GM12878 (cell line): ENCODE results near the gene SOX3. TPM values are rescaled to one million over a fixed set of nuclear protein-coding genes. Genes with fewer than 3 reads are reported as not detected.
A peak's percentile ranks its signal among the peaks of the same experiment; 100 is the strongest.

Experiments used
- ATAC-seq: fragments of 200-7000 bp; cut with Tn5 transposase; 3 replicates; pipeline ENCODE4 v1.9.1; 2020; ENCODE audit warnings: mild to moderate bottlenecking, moderate library complexity
- BruUV-seq: library from RNA; stranded (reverse); fragments of 400-500 nt; replicated peaks from 2 replicates; lab custom pipeline; 2021; lab: Mats Ljungman, UMichigan
- CTCF ChIA-PET: fragments of 300-600 bp; sonication (Branson Sonifier 250); formaldehyde crosslinking; extraction: SDS; loops from one replicate; lab custom pipeline; 2021; ENCODE audit warnings: inconsistent platforms; lab: Yijun Ruan, JAX
- POLR2A ChIA-PET: fragments of 350-600 bp; formaldehyde crosslinking; extraction: SDS; loops from one replicate; lab custom pipeline; 2021; ENCODE audit warnings: inconsistent platforms; lab: Charles Lee
- RAD21 ChIA-PET: fragments of 300-600 bp; sonication (Branson Sonifier 250); formaldehyde crosslinking; loops from one replicate; lab custom pipeline; 2023; ENCODE audit warnings: antibody characterized with exemption; ENCODE audit not compliant: unreplicated experiment; lab: Charles Lee
- SMC1A ChIA-PET: fragments of 300-600 bp; sonication (Branson Sonifier 250); formaldehyde crosslinking; loops from one replicate; lab custom pipeline; 2023; ENCODE audit not compliant: unreplicated experiment, uncharacterized antibody; lab: Charles Lee
- DNase-seq: peaks from one replicate; pipeline ENCODE4 v3.0.0-alpha.2; 2011; ENCODE audit warnings: low read depth, low spot score
- FAIRE-seq: peaks from 3 replicates; lab custom pipeline; 2011; peaks lifted over from hg19 to GRCh38; lab: Jason Lieb, UNC
- H2AFZ ChIP-seq: 2 replicates; pipeline ENCODE4 v1.6.0; 2011; ENCODE audit warnings: low read depth, low read length, control low read depth; ENCODE audit not compliant: control insufficient read depth
- H3K27ac ChIP-seq: 2 replicates; pipeline ENCODE4 v1.5.1; 2011; ENCODE audit warnings: control low read depth; ENCODE audit not compliant: control insufficient read depth, insufficient read depth
- H3K27me3 ChIP-seq, 2 experiments: replicated peaks in 1 of 2; 2 replicates each; pipeline versions ENCODE4 v1.6.0 to v1.6.1; 2011; ENCODE audit warnings: low read length in 1 of 2; ENCODE audit not compliant: control insufficient read depth in 2 of 2, insufficient read depth in 2 of 2
- H3K36me3 ChIP-seq, 2 experiments: 2 replicates each; pipeline ENCODE4 v1.5.1; 2011; ENCODE audit warnings: low read length in 1 of 2; ENCODE audit not compliant: control insufficient read depth in 2 of 2, insufficient read depth in 2 of 2
- H3K4me1 ChIP-seq: 2 replicates; pipeline ENCODE4 v1.6.1; 2011; ENCODE audit warnings: mild to moderate bottlenecking, low read length, moderate library complexity, mixed read lengths; ENCODE audit not compliant: control insufficient read depth, insufficient read depth
- H3K4me2 ChIP-seq: 2 replicates; pipeline ENCODE4 v1.6.0; 2011; ENCODE audit warnings: control low read depth; ENCODE audit not compliant: control insufficient read depth, insufficient read depth
- H3K4me3 ChIP-seq: fragments of 200-600 bp; sonication (generic); 2 replicates; pipeline ENCODE4 v1.5.1; 2016
- H3K79me2 ChIP-seq: 2 replicates; pipeline ENCODE4 v1.6.0; 2011; ENCODE audit warnings: low read length; ENCODE audit not compliant: control insufficient read depth, insufficient read depth
- H3K9ac ChIP-seq: 2 replicates; pipeline ENCODE4 v1.8.0; 2011; ENCODE audit warnings: low read length, control low read depth, mixed read lengths; ENCODE audit not compliant: control insufficient read depth, insufficient read depth
- H3K9me3 ChIP-seq: replicated peaks from 3 replicates; pipeline ENCODE4 v1.5.1; 2011; ENCODE audit warnings: mild to moderate bottlenecking, low read length; ENCODE audit not compliant: control insufficient read depth, insufficient read depth
- H4K20me1 ChIP-seq: 2 replicates; pipeline ENCODE4 v1.6.0; 2011; ENCODE audit not compliant: control insufficient read depth, insufficient read depth
- EGR1 ChIP-seq, 2 experiments: IDR thresholded peaks; 1 replicate in 1 of 2; 2 replicates in 1 of 2; pipeline ENCODE4 v1.6.1; 2011 to 2012; ENCODE audit warnings: low read depth in 2 of 2, low read length in 2 of 2, borderline replicate concordance in 1 of 2, mild to moderate bottlenecking in 1 of 2, moderate library complexity in 1 of 2
- JUND ChIP-seq: IDR thresholded peaks from 2 replicates; pipeline ENCODE4 v1.6.1; 2012; ENCODE audit warnings: low read depth, mild to moderate bottlenecking, low read length, improper control_type of control experiment, moderate library complexity
- NFXL1 ChIP-seq: fragments of 450-650 bp; IDR thresholded peaks from 2 replicates; pipeline ENCODE4 v1.6.1; 2017; ENCODE audit warnings: antibody characterized with exemption, mild to moderate bottlenecking, borderline replicate concordance
- RELA ChIP-seq: fragments of 450-650 bp; IDR thresholded peaks from 2 replicates; pipeline ENCODE4 v1.8.0; 2014; ENCODE audit warnings: borderline replicate concordance; ENCODE audit not compliant: partially characterized antibody
- SPI1 ChIP-seq: IDR thresholded peaks from 2 replicates; pipeline ENCODE4 v1.6.1; 2011; ENCODE audit warnings: low read depth, mild to moderate bottlenecking, low read length, moderate library complexity, borderline replicate concordance; ENCODE audit not compliant: insufficient read depth
- YY1 ChIP-seq: IDR thresholded peaks from 2 replicates; pipeline ENCODE4 v1.6.1; 2011; ENCODE audit warnings: low read depth, mild to moderate bottlenecking, low read length
- ZBED1 ChIP-seq: IDR thresholded peaks from 2 replicates; pipeline ENCODE4 v1.6.1; 2016; ENCODE audit warnings: borderline replicate concordance
- WGBS: methylation state at CpG from one replicate; pipeline ENCODE4 v1.1.6; 2016; ENCODE audit warnings: low lambda C conversion rate; ENCODE audit not compliant: insufficient replicate concordance, insufficient coverage; ENCODE audit errors: missing lambda C conversion rate; 5-methylcytosine and 5-hydroxymethylcytosine counted together
- in situ Hi-C: fragments of 300-500 bp; cut with MboI; formaldehyde crosslinking; loops from 9 replicates; pipeline ENCODE4 v1.14.3; 2018; ENCODE audit warnings: mixed read lengths
- intact Hi-C: fragments of 100-400 bp; cut with micrococcal nuclease; formaldehyde crosslinking; loops from one replicate; pipeline ENCODE4 v1.14.2; 2022; ENCODE audit not compliant: unreplicated experiment
- polyA plus RNA-seq, 11 experiments: library from polyadenylated mRNA; depleted of rRNA in 4 of 11; unstranded in 6 of 11; stranded (reverse) in 5 of 11; fragments of >200 nt; fragmentation: Nextera tagmentation in 4 of 11; fragmentation: Illumina TruSeq in 1 of 11; extraction: Ambion mirVana in 4 of 11; extraction: Trizol in 1 of 11; gene quantifications; 1 replicate in 1 of 11; 2 replicates in 10 of 11; pipeline versions ENCODE4 v1.2.1 to v1.2.3, GENCODE V29; 2011 to 2016; ENCODE audit warnings: inconsistent platforms in 2 of 11, missing spikeins in 2 of 11, low read depth in 1 of 11
- total RNA-seq, 4 experiments: library from RNA; depleted of rRNA in 3 of 4; stranded (reverse); fragments of >200 nt in 3 of 4; fragmentation: Illumina TruSeq in 1 of 4; extraction: Trizol in 1 of 4; gene quantifications; 2 replicates each; pipeline versions ENCODE4 v1.2.1 to v1.2.3, GENCODE V29; 2013 to 2021
- TF ChIP-seq, protein P1 (sequence below): IDR thresholded peaks from 2 replicates; pipeline ENCODE4 v1.6.1; 2012; ENCODE audit warnings: low read length, inconsistent platforms
- TF ChIP-seq, protein P2 (sequence below): fragments of 150-350 bp; IDR thresholded peaks from 2 replicates; pipeline ENCODE4 v1.6.1; 2014; ENCODE audit warnings: mild to moderate bottlenecking, low read depth, low read length

Gene SOX3
- total and polyA plus RNA-seq, 10 of the 15 experiments (the other 5 are each of a cell fraction or from before 2014, with no cell fraction given), result not detected

DNA sequence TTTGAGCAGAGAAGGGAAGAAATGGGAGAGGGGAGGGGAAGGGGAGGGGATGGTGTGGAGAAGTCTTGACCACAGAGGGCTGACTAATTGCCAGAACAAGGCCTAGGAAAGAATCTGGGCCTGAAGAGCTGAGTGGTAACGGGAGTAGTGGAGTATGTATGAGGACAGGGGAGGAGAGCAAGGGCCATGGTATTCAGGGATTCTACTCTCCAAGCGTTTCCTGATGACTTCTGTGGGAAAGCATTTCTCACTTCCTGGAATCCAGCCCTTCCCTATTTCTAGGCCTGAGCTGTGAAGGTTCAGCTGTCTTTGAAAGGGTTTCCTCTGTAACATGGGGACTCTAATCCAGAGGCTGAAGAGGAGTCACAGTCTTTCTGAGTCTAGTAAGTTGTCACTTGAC, 19.7 kb upstream of the SOX3 start:
- H3K4me1 ChIP-seq, result no peaks in the 10 kb centered on the region
- DNase-seq, result no peak
- H3K9ac ChIP-seq, result no peak overlapping the region
- H3K36me3 ChIP-seq, result no peaks in the 10 kb centered on the region
- TF ChIP-seq JUND (no peak), EGR1 (IDR thresholded peaks at IDR 0.05; ENCODE audit: borderline replicate concordance in 1 of 2, low read depth in 2 of 2, low read length in 2 of 2) (no peak), NFXL1 (no peak), YY1 (no peak), ZBED1 (no peak)
- TF ChIP-seq, protein P1, sequence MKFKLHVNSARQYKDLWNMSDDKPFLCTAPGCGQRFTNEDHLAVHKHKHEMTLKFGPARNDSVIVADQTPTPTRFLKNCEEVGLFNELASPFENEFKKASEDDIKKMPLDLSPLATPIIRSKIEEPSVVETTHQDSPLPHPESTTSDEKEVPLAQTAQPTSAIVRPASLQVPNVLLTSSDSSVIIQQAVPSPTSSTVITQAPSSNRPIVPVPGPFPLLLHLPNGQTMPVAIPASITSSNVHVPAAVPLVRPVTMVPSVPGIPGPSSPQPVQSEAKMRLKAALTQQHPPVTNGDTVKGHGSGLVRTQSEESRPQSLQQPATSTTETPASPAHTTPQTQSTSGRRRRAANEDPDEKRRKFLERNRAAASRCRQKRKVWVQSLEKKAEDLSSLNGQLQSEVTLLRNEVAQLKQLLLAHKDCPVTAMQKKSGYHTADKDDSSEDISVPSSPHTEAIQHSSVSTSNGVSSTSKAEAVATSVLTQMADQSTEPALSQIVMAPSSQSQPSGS, result no peak
- no peak for ATAC-seq
- no peaks in the 10 kb centered on the region for H3K79me2 ChIP-seq
- 17% methylated on average over 2 of the region's 2 CpGs for WGBS
- no peak overlapping the region for H3K4me3 ChIP-seq
- in situ Hi-C loops, result no loop called here
- ChIA-PET SMC1A (no interaction called here), POLR2A (no interaction called here), RAD21 (no interaction called here), CTCF (no interaction called here)
- H2AFZ ChIP-seq, result no peak overlapping the region
- intact Hi-C loops, result no loop called here
- no peak overlapping the region for H3K27ac ChIP-seq
- no peaks in the 10 kb centered on the region for H4K20me1 ChIP-seq
- no peak for FAIRE-seq
- BruUV-seq, result no TSS peak
- no peaks in the 10 kb centered on the region for H3K9me3 ChIP-seq
- no peaks in the 10 kb centered on the region for H3K27me3 ChIP-seq
- H3K4me2 ChIP-seq, result no peak overlapping the region

DNA sequence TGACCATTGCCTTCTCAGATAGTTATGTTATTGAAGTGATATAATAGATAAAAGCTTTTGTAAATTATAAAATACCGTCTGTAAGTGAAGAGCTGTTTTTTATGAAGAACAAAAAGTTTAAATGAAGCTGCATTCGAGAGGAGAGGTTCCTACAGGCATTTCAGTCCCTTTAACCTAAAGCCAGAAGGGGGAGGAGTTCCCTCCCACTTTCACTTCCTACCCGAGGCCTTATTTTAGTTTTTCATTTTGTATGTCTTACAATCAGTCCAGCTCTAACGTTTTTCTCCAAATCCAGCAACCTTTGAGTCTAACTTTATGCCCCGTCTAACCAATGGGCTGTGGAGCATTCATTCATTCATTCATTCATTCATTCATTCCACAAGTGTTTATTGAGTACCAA, 16.5 kb upstream of the SOX3 start:
- H3K27me3 ChIP-seq, result no peaks in the 10 kb centered on the region
- H2AFZ ChIP-seq, result no peak overlapping the region
- H3K9me3 ChIP-seq, result no peaks in the 10 kb centered on the region
- no peaks in the 10 kb centered on the region for H3K79me2 ChIP-seq
- no peak for FAIRE-seq
- no peak overlapping the region for H3K4me3 ChIP-seq
- no peaks in the 10 kb centered on the region for H3K4me1 ChIP-seq
- no peaks in the 10 kb centered on the region for H4K20me1 ChIP-seq
- no peaks in the 10 kb centered on the region for H3K36me3 ChIP-seq
- RAD21 ChIA-PET, result no interaction called here
- no peak for ATAC-seq
- peak; percentile 43; the same call in 1 of the 2 replicates for TF ChIP-seq SPI1
- no peak for TF ChIP-seq RELA
- TF ChIP-seq, protein P2, sequence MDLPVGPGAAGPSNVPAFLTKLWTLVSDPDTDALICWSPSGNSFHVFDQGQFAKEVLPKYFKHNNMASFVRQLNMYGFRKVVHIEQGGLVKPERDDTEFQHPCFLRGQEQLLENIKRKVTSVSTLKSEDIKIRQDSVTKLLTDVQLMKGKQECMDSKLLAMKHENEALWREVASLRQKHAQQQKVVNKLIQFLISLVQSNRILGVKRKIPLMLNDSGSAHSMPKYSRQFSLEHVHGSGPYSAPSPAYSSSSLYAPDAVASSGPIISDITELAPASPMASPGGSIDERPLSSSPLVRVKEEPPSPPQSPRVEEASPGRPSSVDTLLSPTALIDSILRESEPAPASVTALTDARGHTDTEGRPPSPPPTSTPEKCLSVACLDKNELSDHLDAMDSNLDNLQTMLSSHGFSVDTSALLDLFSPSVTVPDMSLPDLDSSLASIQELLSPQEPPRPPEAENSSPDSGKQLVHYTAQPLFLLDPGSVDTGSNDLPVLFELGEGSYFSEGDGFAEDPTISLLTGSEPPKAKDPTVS, result no peak
- CTCF ChIA-PET, result interaction anchor here (1.3 kb wide), 1 partner anchor 51 kb away, joined by 3 read pairs; no protein-coding TSS in a partner anchor
- SMC1A ChIA-PET, result no interaction called here
- DNase-seq, result no peak
- H3K27ac ChIP-seq, result no peak overlapping the region
- H3K4me2 ChIP-seq, result no peak overlapping the region
- intact Hi-C loops, result no loop called here
- in situ Hi-C loops, result no loop called here
- POLR2A ChIA-PET, result no interaction called here
- BruUV-seq, result no TSS peak
- no peak overlapping the region for H3K9ac ChIP-seq
- WGBS, result 0% methylated on average over 5 of the region's 5 CpGs
